GM21529 (cell line): Measurements from ENCODE around the gene PRKD2.
A peak's percentile ranks its signal among the peaks of the same experiment; 100 is the strongest.
"Not testable (repeated sequence)": the region's sequence is repeated elsewhere in the genome, so short reads cannot be mapped to it uniquely, and the experiment has no call there.

Experiments
- ATAC-seq: cut with Tn5 transposase; IDR thresholded peaks from one replicate; pipeline ENCODE4 v1.9.1; 2021; ENCODE audit not compliant: unreplicated experiment

PRKD2 gene

DNA sequence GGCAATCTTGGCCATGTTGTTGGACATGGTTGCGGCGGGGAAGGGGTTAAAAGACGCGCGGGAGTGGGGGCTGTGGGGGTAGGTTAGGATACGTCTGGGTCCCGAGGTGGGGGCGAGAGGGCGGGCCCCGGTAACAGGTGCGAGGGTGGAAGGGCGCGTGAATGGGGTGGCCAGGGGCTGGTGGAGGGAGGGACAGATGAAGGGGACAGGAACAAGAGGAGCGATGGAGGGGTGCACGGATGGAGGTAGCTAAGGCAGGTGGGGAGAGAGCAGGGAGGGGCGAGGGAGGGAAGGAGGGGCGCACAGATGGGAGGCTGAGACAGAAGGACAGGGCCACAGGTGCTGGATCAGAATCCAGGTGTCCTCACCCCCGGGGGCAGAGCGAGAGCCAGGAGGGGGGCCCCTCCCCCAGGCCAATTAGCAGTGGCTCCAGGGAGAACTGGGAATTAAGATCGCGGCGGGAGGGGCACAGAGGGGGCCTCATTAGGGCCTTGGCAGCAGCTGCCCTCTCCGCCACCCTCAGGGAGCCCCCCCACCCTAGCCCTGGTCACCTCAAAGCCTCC lies 82.2 kb downstream of the PRKD2 start:
- no peak for ATAC-seq

DNA sequence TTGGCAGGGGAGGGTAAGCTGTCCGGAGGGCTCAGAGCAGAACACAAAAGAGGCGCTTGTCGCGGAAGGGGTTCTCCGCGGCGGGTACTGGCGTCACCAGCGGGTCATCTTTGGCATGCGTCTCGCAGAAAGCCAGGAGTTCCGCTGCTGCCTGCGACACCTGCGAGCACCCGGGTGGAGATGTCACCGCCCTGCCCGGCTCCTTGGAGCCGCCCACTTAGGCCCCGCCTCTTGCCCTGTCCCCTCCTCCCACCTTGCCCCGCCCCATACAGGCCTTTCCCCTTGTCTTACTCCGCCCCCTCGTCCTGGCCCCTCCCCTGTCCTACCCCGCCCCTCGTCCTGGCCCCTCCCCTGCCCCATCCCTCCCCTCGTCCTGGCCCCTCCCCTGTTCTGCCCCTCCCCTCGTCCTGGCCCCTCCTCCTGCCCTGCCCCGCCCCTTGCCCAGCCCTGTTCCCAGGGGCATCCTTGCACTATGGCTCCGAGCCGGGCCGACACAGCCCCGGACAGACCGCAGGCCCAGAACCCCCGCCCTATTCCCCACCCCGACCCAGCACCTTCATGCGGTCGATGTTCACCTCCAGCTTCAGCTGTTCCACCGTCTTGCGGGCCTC lies 82.8 kb downstream of the PRKD2 start:
- ATAC-seq: peak; percentile 58

DNA sequence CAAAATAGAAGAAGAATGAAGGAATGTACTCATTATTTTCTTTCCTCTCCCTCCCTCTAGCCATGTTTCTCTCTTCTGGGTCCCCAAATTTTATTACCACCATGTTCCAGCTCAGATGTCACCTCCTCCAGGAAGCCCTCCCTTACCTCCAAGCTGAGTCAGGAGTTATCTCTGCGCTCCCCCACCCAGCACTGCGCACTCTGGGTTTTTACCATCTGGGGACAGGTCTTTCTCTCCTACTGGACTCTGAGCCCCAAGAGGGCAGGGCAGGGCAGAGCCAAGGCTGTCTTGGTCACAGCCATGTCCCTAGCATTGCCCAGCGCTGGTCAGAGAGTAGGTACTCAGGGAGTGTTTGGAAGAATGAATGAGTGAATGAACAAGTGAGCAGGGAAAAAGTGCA lies 83.8 kb downstream of the PRKD2 start:
- no peak for ATAC-seq

DNA sequence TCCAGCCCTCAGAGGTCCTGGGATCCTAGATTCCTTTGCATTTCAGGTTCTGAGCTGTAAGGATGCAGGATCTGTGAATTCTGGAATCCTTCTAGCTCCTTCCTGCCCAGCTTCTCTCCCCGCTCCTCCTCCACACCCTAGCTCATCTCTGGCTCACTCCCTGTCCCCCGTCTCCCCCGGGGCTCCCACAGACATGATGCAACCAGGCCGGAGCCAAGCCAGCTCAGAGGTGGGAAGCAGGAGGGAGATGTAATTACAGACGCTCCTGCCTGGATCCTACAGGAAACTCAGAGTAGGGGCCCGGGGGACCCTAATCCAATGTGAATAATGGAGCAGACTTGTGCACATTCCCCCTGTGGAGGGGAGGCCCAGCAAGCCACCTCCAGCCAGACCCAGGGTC lies 85.4 kb downstream of the PRKD2 start:
- ATAC-seq: no peak

DNA sequence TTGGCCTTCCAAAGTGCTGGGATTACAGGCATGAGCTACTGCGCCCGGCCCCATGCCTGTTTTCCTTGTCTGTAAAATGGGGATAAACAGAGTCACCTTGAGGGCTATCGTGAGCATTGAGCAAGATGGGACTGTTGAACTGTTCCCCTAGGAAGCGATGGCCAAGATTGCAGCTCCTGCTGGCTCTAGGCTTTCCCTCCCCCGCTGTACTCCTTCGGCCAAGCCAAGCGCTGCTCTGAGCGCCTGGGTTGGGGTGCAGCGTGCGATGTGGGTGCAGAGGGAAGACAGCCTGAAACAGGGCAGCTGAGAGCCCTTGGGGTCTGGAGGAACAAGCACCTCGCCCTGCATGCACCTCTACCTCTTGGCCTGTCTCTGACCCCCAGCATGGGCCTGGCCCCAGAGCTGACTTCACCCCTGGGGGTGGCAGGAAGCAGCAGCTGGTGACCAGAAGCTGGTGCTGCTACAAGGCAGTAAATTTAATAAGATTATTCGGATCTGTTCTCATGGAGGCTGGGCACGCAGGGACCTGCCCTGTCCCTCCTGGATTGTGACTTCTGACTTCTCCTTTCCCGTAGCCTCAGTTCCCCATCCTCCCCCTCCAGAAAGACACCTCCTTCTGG lies 86.2 kb downstream of the PRKD2 start:
- ATAC-seq: no peak

DNA sequence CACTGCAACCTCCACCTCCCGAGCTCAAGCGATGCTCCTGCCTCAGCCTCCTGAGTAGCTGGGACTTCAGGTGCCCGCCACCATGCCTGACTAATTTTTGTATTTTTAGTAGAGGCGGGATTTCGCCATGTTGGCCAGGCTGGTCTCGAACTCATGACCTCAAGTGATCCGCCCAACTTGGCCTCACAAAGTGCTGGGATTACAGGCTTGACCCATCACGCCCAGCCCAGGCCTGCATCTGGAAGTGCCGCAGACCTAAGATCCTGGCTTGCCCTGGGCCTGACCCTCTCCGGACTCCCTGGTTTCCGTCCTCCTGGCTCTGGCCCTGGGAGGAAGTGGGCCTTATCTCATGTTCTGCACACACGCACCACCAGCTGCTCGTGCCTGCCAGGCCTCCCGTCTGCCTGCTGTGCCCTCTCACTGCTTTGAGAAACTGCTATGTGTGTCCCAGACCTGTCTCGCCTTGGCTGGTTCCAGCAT lies 87.3 kb downstream of the PRKD2 start:
- ATAC-seq: no peak

DNA sequence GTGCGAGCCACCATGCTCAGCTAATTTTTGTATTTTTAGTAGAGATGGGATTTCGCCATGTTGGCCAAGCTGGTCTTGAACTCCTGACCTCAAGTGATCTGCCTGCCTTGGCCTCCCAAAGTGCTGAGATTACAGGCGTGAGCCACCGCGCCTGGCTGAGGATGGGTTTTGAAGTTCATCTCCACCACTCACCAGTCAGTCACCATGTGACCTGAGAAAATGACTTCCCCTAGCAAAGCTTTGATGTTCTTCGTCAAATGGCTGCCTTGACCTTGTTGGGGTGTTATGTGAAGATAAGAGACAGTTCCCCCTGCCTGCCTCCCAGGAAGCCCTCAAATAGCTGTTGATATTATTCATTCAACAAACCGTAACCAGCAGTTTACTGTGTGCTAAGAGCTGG lies 87.9 kb downstream of the PRKD2 start:
- ATAC-seq: not testable (repeated sequence)

DNA sequence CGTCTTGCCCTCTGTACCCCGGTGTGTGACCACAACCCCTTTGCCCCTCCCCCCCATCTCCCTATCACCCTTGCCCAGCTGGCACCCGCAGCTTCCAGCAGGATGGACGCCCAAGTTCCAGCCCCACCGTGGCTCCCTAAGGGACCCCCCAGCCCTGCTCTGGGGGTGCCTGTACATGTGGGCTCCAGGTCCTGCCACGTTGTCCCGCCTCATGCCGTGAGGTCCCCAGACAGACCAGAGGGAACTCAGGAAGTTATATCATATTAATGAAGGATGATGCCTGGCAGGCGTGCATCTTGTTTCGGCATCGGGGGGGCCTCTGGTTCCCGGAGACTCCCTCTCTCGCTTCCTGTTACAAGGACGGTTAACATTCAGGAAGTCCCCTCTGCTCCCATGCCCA lies 90.5 kb downstream of the PRKD2 start:
- ATAC-seq: no peak

DNA sequence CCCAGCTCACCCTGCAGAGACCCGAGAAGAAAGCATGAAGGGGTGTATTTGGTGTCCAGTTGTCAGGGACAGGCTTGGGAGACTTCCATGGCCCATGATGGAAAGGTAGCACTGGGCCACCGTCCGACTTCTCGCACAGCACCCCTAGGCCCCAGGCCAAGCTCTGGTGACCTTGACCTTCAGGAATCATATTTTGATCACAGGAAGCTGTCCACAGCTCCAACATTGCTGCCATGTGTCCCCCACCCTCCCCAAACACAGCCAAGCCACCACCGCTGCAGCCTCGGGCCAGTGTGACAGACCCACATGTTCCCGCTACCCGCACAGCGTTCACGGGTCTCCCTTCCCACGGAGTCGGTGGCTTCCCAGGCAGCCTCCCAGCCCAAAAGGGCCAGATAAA lies 91.2 kb downstream of the PRKD2 start:
- no peak for ATAC-seq

DNA sequence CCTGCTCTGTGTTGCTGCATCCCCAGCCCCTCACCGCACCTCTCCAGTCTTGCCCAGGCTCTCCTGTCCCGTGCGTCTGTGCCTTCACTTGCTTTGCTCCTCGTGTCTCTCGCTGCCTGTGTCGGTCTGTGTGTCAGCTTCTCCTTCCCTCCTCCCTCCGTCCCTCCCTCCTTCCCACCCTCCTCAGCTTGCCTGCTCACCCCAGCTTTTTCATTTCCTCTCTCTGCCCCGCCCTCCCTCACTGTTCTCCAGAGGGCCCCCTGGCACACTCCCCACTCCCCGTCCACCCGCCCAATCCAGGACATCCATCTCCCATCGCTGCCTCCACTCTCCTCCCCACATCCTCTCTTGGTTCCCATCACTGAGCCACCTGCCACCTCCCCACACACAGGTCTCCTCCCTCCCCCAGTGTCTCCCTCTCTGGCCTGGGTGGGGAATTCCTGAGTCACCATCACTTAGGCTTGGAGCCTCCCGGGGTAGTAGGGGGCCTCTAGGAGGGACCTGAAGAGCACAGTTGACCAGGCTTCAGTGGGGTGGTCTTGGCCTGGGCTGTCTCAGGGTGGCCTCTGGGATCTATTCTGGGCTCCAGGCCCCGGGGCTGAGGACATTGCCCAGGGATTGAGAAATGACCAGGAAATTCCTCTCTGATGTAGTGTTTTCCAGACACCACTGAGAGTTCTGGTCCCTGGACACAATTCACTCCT lies 91.8 kb downstream of the PRKD2 start, which contains the start of gene PTGIR:
PTGIR (minus strand) TSS at position 132 of the 704 bp plus-strand sequence. CDS start 864 bp downstream, outside the sequence.
- no peak for ATAC-seq
